GM03348 (cell line): ENCODE data around the gene UHRF1.
"Not testable (repeated sequence)": the region's sequence is repeated elsewhere in the genome, so short reads cannot be mapped to it uniquely, and the experiment has no call there.

ENCODE experiments used
- DNase-seq: peaks from one replicate; pipeline ENCODE4 v3.0.0; 2012; ENCODE audit warnings: low spot score

Gene UHRF1

GRCh38 chr19:4971816-4972495 lies 62.7 kb downstream of the UHRF1 start:
- DNase-seq = no peak

GRCh38 chr19:4972509-4973230 lies 63.4 kb downstream of the UHRF1 start:
- peak; percentile 43 for DNase-seq

GRCh38 chr19:4974880-4975469 lies 65.7 kb downstream of the UHRF1 start:
- DNase-seq = no peak

- DNase-seq = not testable (repeated sequence)
Observed at GRCh38 chr19:4975601-4976000, 66.3 kb downstream of the UHRF1 start.

GRCh38 chr19:4976401-4977298 lies 67.3 kb downstream of the UHRF1 start:
- peak; percentile 90 for DNase-seq

GRCh38 chr19:4977299-4978174 lies 68.2 kb downstream of the UHRF1 start:
- DNase-seq = peak; percentile 90

GRCh38 chr19:4979211-4979807 lies 70.0 kb downstream of the UHRF1 start:
- no peak for DNase-seq

GRCh38 chr19:4980067-4980466 lies 70.8 kb downstream of the UHRF1 start:
- DNase-seq = no peak

- DNase-seq = no peak
Observed at GRCh38 chr19:4980838-4981680, 71.8 kb downstream of the UHRF1 start.

- DNase-seq = no peak
Observed at GRCh38 chr19:4981681-4981958, 72.3 kb downstream of the UHRF1 start.

GRCh38 chr19:4983346-4984105 lies 74.2 kb downstream of the UHRF1 start:
- DNase-seq = no peak

GRCh38 chr19:4984106-4984380 lies 74.7 kb downstream of the UHRF1 start:
- no peak for DNase-seq

- no peak for DNase-seq
Observed at GRCh38 chr19:4984438-4984990, 75.2 kb downstream of the UHRF1 start.

- DNase-seq = no peak
Observed at GRCh38 chr19:4985551-4985991, 76.3 kb downstream of the UHRF1 start.

GRCh38 chr19:4986056-4986455 lies 76.8 kb downstream of the UHRF1 start:
- DNase-seq = no peak

GRCh38 chr19:4986471-4986891 lies 77.2 kb downstream of the UHRF1 start:
- DNase-seq = no peak

- no peak for DNase-seq
Observed at GRCh38 chr19:4987256-4987655, 78.0 kb downstream of the UHRF1 start.

- DNase-seq = no peak
Observed at GRCh38 chr19:4987692-4988370, 78.5 kb downstream of the UHRF1 start.
